GM21619 (cell line): ENCODE data around the gene MYPOP.

ENCODE experiments used
- ATAC-seq: cut with Tn5 transposase; IDR thresholded peaks from one replicate; pipeline ENCODE4 v1.9.1; 2021; ENCODE audit not compliant: unreplicated experiment

Gene MYPOP

GRCh38 chr19:45865269-45865948 lies 37.0 kb downstream of the MYPOP start:
- no peak for ATAC-seq

DNA sequence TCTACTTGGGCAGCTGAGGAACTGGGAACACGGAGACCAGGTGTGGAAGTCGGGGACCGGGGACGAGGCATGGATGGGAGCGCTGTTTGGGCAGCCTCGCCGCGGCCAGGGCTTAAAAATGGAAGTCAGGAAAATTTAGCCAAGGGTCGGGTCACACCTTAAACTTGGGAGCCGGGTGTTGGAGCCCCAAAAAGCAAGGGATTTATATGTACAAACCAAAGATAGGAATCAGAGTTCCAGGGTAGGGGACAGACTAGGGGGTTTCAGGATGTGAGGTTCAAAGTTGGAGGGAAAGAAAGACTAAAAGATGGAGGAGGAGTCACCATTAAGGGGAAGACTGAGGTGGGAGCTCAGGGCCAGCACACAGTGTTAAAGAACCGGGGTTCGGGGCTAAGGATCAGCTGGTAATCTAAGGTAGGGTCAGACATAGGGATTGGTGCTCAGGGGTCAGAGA lies 37.8 kb downstream of the MYPOP start:
- ATAC-seq = no peak

GRCh38 chr19:45863840-45864628 lies 38.4 kb downstream of the MYPOP start, which contains the start of gene FOXA3:
TSS of gene FOXA3 (plus strand) at chr19:45864326. CDS start at chr19:45864457, 131 bp downstream.
- ATAC-seq = peak; percentile 29

- ATAC-seq = no peak
Measured at GRCh38 chr19:45863335-45863839, 39.0 kb downstream of the MYPOP start.

- ATAC-seq = peak; percentile 86
Measured at GRCh38 chr19:45862564-45863334, 39.7 kb downstream of the MYPOP start, which contains the start of gene SYMPK. TSS of gene SYMPK (minus strand) at chr19:45863147. CDS start at chr19:45854495, 8,652 bp downstream.

- ATAC-seq = no peak
Measured at GRCh38 chr19:45862271-45862563, 40.2 kb downstream of the MYPOP start.

- no peak for ATAC-seq
Measured at GRCh38 chr19:45860359-45861259, 41.8 kb downstream of the MYPOP start.

DNA sequence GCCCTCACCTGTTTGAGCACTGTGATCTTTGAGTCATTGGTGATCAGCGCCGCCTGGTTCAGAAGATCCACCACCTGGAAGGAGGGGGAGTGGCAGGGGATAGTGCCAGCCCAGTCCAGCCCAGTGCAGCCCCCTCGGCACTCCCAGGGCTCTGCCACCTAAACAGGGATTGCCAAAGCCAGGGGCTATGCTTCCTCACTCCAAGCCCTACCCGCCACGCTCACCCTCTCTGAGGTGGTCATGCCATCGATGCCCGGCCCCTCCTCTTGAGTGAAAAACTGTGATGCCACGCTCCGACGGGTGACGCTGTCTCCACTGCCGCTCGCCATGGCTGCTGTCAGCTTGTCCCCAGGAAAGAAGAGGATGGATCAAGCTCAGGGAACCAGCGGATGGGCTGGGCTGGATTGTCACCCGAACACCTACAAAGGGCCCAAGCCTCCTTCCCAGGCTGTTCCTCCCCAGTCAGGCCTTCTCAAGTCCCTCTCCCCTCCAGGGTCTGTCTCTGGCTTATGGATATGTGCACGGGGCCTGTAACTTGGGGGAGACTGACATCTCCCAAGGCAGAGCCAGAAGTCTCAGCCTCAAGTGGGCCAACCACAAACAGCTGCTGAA lies 48.1 kb downstream of the MYPOP start:
- no peak for ATAC-seq

DNA sequence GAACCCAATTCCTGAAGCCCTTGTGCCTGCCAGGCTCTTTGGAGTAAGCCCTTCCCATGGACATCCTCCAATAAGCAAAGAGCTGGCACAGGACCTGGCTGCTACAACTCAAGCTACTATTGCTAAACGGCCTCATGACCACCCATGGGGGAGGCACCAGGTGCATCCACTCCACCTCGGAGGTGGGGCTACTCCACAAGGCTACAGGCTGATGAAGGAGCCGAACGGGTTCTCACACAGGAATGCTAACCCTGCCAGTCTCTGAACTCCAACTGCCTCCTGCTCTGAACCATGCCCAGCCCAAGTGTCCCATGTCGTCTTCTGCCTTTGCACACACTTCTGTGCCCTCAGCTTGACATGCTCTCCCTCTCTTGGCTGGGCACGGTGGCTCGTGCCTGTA lies 49.4 kb downstream of the MYPOP start:
- ATAC-seq = no peak

- ATAC-seq = no peak
Measured at GRCh38 chr19:45852145-45852750, 50.2 kb downstream of the MYPOP start.

- ATAC-seq = no peak
Measured at GRCh38 chr19:45848922-45849321, 53.5 kb downstream of the MYPOP start.

- no peak for ATAC-seq
Measured at GRCh38 chr19:45847663-45848062, 54.8 kb downstream of the MYPOP start.

DNA sequence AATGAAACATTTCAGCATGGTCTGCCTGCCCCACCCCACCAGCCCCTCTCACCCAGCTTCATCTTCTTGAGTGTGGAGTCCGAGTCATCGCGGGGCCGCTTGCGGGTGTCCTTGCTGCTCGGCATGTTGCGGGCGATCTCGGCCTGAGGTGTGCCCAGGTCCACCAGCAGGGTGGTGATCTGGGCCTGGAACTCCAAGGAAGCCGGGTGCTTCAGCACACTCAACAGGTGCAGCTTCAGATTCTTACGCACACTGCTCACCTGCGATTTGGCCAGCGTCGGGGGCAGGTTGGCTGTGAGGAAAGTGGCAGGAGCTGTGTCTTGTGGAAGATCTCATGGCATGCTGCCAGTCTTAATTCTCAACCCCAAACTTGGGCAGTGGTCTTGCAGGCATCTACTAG lies 60.2 kb downstream of the MYPOP start:
- ATAC-seq = no peak
